Stimulated activated CD8-positive, alpha-beta memory T cell treated with anti-CD3 and anti-CD28 coated beads, Interleukin-12 subunit alpha, Interleukin-12 subunit beta, amount 100 ng/mL, for 1 hour (primary cell): ENCODE data around the gene COL5A1.
"Not testable (repeated sequence)": the region's sequence is repeated elsewhere in the genome, so short reads cannot be mapped to it uniquely, and the experiment has no call there.

ENCODE experiments used
- DNase-seq: peaks from one replicate; pipeline ENCODE4 v3.0.0-alpha.2; 2020; ENCODE audit warnings: low read depth

The COL5A1 gene

DNA sequence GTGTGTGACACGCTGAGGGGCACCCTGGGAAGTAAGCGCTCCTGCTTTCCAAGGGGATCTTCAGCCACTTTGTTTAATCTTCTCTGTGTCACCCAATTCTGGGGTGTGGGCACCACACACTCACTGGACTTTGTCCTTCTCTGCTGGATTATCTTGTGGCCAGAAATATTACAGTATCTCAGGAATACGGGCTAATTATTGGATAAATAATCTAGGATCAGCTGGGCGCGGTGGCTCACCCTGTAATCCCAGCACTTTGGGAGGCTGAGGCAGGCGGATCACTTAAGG, 50.9 kb downstream of the COL5A1 start:
- no peak for DNase-seq

GRCh38 chr9:134693011-134693410, 51.4 kb downstream of the COL5A1 start:
- DNase-seq: no peak

DNA sequence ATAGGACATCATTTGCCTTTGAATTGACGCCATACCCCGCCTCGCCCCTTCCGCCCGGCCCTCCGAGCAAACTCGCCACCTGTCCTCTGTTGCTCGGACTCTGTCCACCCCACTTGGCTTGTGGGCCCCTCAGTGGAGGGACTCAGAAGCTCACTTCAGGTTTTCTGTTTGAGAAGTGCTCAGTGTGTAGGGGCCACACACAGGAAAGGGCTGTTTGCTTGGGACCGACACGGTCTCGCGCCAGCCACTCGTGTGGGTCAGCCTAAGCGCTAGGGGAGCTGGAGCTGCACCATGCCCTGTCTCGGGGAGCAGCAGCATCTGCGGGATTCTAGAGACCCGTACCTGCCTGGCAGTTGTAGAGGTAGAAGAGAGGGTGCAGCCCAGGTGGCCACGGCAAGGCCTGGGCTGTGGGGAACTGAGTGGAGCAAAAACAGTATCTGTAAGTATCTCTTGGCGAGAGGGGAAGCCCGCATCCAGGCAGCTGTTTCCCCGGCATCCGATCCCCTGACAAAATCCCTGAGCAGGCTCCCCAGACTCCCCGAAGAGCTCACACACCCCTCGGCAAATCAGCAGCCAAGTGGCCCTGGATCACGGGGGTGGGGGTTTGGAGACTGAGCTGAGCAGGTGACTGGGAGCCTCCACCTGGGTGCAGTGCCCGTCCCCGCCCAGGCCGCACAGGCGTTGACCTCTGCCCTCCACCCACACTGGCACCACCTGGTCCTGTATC, 52.2 kb downstream of the COL5A1 start:
- DNase-seq: no peak

DNA sequence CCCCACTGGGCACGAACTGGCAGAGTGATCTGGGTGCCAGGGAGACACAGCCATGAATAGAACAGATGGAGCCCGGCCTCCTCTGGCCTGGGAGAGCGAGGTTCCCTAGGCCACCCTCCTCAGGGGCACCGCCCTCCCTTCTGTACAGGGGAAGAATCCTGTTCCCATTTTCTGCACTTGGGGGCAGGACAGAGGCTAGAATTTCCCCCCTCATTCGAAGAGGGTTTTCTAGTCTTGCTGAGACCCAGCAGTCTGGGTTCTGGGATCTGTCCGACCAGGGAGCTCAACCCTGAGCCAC, 52.7 kb downstream of the COL5A1 start:
- DNase-seq: no peak

GRCh38 chr9:134694714-134695113, 53.1 kb downstream of the COL5A1 start:
- DNase-seq: no peak

GRCh38 chr9:134695144-134695543, 53.5 kb downstream of the COL5A1 start:
- DNase-seq: no peak

GRCh38 chr9:134696433-134696832, 54.8 kb downstream of the COL5A1 start:
- DNase-seq: no peak

DNA sequence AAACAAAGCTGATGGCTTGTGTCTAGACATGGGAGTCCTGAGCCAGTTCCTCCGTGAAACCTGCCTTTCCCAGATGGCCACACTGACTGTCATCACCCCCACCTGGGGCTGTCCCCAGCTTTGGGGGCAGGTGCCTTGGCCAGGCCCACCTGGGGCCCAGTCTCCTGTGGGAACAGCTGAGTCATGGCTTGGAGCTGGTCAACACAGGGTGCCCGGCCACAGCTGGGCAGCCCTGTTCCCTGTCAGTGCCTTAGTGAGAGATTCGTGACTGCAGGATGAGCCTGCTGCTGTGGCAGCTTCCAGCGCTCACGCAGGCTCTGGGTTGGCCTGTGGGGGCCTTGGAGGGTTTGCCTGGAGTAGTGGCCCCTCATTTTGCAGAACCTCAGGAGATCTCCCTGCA, 56.5 kb downstream of the COL5A1 start:
- DNase-seq: no peak

DNA sequence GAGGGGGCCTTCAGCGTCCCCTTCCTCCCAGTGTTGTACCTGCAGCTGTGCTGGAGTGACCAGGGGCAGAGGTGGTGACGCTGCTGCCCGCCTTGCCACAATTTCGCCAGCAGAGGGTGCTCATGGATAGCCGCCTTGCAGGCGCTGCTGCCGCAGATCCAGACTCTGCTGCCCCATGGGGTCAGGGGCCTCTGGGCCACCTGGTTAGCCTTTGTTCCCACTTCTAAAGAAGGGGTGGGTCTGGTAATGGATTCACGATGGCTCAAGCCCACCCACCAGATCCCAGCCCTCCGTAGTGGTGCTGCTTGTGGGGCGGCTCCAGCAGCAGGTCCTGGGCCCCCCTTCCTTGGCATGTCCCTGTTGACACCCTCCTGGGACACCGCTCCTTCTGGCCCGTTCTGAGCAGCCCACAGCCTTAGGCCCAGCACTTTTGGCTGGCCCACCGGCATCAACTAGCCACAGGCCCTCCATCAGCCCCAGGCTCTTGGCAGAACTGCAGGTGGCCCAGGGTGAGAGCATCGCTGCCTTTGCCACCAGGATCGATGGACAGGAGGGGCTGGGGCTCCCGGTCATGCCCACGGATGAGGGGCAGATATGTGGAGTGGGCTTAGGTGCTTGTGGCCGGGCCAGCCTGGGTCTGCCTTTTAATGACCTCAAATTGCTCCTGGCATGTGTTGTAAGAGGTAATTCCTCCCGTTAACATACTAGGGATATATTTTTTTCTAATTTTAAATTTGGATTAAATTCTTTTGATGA, 57.2 kb downstream of the COL5A1 start:
- DNase-seq: no peak

DNA sequence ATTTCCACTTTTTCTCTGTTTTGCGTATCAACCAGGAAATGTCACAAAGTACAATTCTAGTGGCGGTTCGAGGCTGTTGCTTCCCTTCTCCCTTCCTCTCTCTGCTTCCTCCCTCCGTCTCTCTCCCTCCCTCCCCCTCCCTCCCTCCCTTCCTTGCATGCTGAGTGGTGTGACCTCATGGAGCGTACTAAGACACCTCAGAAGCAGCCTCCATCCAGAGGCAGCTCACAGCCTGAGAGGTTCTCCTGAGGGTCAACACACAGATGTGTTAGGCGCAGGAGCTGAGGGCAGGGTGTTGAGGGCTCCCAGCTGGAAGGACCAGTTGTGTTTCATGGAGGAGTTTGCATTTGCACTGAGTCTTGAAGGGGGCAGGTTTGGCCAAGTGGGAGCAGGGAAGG, 57.7 kb downstream of the COL5A1 start:
- DNase-seq: no peak

GRCh38 chr9:134700636-134701350, 59.2 kb downstream of the COL5A1 start:
- no peak for DNase-seq

DNA sequence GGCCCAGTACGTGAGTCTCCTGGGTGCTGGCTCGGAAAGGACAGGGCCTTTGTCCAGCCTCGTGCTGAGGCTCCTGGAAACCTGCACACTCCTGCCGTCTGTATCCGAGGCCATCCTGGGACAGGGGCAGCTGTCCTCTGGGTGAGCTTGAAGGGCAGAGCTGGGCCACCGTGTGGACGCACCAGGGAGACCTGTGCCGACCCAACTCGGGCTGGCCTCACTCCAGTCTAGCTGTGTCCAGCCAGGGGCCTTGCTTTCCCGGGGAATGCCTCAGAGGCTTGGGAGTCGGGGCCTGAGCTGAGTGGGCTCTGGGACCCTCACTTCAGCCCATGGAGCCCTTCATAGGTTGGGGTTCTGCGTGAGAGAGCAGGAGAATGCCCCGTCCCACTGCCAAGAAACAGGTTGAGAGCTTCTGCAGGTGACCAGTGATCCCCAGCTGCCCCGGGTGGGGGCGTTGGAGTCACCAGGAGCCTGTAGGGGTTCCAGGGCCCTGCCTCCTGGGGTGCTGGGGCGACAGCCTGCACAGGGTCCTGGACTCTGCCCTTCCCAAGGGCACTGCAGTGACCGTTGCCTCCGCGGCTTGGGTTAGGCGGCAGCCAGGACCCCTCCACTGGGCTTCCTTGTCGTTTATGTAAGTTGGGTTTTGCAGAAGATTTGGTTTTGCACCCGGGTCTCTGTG, 60.1 kb downstream of the COL5A1 start:
- no peak for DNase-seq

GRCh38 chr9:134702291-134702690, 60.7 kb downstream of the COL5A1 start:
- DNase-seq: no peak

- DNase-seq: not testable (repeated sequence)
Measured at GRCh38 chr9:134703730-134704114, 62.1 kb downstream of the COL5A1 start.

GRCh38 chr9:134704498-134704897, 62.9 kb downstream of the COL5A1 start:
- DNase-seq: no peak

DNA sequence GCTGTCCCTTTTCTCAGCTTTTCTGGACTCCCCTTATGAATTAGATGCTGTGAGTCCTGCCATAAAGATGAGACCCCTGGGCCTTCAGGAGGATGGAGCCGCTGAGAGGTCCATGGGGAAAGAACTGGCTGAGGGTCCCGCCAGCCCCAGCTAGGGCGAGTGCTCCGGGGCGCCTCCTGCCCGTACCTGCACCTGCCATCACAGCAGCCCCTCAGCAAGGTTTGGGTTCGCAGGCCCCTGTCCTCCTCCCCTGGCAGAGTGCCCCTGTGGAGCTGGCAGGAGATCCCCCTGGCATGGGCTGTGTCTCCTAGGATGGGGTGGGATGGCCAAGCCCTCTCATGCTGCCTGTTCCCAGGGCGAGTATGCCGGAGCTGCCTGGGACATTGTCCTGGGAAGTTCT, 64.2 kb downstream of the COL5A1 start:
- DNase-seq: no peak

- no peak for DNase-seq
Measured at GRCh38 chr9:134706522-134706921, 64.9 kb downstream of the COL5A1 start.

DNA sequence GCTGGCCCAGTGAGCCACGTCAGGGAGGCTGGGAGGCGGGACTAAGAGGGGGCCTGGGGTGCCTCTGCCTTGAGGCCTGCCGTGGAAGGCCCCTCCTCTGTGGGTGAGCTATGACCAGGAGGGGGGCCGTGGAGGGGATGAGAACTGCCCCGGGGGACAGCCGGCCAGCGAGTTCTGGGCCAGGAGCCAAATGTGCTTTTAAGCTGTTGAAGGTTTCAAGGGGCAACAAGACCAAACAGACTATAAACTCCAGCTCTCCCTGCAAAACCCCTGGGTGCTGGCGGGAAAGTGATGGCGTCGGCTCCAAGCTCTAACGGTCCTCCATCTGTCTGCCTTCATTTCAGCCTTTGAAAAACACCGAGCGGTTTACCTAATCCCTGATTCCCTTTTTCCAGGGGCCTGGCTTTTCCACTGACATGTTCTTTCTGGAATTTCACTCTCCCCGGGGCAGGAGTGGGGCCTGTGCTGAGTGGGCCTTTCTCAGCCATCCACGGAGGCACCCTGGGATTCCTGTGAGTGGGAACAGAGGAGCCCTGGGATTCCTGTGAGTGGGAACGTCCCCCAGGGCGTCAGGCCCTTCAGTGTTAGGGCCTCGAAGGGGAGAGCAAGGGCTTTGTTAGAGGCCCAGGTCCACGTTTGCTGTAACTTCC, 65.6 kb downstream of the COL5A1 start:
- no peak for DNase-seq

DNA sequence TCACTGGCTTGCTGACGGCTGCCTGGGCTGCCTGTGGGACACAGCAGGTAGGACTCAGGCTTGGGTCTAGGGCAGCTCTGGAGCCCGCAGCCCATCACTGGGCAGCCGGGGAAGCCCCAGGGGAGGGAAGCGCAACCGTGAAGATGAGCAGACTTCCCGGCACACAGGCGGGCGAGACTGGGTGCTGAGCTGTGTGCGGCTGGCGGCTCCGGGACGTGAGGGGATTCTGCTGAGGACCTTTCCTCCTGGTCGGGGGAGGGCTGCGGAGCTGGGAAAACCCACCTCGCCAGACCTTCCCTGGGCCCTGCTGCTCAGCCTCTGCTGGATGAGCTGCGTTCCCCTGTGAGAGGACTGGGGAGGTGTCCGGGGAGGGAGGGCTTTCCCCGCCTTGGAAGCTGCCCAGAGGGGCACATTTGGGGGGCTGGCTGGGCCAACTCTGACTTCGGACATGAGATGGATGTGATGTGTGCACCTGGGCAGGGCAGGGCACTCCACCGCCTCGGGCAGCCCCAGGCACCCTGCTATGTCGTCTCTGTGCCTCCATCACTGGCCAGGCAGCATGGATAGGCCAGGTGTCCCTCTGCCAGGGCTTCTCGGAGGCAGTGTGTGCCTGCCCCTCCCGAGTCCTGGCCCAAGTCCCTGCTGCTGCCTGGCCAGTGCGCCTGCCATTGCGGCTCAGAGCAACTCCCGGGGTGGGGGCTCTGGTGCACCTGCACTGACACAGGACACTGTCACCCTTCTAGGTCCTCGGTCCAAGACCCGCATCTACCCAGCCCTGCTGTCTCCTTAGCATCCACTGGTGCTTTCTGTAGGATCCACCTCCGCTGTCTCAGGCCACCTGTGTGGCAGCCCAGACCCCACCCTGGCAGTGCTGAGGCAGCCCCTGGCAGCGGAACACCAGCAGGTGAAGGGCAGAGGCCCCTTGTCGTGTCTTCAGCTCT, 66.4 kb downstream of the COL5A1 start:
- no peak for DNase-seq

DNA sequence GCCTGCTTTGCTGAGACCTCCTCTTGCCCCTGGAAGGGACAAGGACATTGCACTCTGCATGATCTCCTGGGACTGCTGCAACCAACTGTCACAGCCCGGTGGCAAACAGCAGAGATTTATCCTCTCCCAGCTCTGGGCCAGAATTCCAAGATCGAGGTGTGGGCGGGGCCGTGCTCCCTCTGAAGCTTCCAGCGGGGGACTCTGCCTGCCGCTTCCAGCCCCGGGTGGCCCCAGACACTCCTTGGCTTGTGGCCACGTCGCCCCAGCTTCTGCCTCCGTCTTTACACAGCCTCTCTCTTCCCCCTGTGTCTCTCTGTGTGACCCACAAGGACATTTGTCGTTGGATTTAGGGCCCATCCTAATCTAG, 67.1 kb downstream of the COL5A1 start:
- no peak for DNase-seq

DNA sequence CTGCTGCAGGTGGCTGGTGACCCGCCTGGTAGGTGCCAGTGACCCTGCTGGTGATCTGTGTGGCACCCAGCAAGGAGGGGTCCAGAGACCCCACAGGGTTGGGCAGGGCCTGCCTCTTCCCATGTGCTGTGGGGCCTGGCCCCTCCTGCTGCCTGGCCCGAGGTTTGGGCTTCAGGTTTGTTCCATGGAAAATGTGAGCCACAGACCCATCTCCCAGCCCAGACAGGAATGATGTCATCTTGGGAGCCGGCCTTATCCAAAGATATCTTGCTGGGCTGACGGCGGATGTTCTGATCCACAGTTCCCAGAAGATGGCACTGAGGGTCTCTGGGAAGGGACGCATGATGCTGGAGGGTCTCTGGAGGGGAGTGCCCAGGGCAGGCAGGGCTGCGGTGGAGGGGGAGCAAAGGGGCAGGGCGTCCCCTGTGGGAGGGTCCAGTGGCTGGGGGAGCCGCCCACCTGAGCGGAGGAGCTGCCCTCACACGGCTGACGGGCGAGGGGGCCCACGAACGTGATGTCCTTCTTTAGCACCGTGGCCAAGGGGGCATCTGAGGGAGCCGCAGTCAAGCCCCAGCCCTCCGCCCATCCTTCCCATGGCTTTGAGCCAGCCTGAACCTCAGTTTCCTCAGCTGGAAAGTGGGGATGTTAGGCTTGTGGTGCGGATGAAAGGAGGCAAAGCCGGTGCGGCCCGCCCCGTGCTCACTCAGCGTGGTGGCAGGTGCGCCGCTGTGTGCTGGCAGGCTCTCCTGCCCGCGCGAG, 68.1 kb downstream of the COL5A1 start:
- no peak for DNase-seq
